ENCODE measurements around the gene ADRA1B. TPM values are rescaled to one million over a fixed set of nuclear protein-coding genes. Genes with fewer than 3 reads are reported as not detected.
"Not testable (repeated sequence)": the region's sequence is repeated elsewhere in the genome, so short reads cannot be mapped to it uniquely, and the experiment has no call there.

ADRA1B gene
- total and polyA plus RNA-seq, 9 donors = 0.87 to 9.1 (median 3.5) TPM

GRCh38 chr5:159962214-159962613 is 45.9 kb downstream of the ADRA1B start:
- H3K9me3 ChIP-seq = no peaks in the 10 kb centered on the region
- no peak overlapping the region for H3K27ac ChIP-seq
- DNase-seq = no peak
- intact Hi-C loops (cut with DNase I) = no loop called here
- WGBS, 3 donors = 71 to 93% (median 93%) methylated on average over 4 of the region's 4 CpGs
- no peaks in the 10 kb centered on the region for H3K36me3 ChIP-seq
- H3K27me3 ChIP-seq = no peaks in the 10 kb centered on the region
- H3K4me1 ChIP-seq (ENCODE audit: insufficient read depth) = no peaks in the 10 kb centered on the region
- no peak overlapping the region for H3K4me3 ChIP-seq
- TF ChIP-seq EP300 (IDR thresholded peaks at IDR 0.05) = no peak
- TF ChIP-seq CTCF (IDR thresholded peaks at IDR 0.05) = no peak
- TF ChIP-seq POLR2A (IDR thresholded peaks at IDR 0.05) = no peak

DNA sequence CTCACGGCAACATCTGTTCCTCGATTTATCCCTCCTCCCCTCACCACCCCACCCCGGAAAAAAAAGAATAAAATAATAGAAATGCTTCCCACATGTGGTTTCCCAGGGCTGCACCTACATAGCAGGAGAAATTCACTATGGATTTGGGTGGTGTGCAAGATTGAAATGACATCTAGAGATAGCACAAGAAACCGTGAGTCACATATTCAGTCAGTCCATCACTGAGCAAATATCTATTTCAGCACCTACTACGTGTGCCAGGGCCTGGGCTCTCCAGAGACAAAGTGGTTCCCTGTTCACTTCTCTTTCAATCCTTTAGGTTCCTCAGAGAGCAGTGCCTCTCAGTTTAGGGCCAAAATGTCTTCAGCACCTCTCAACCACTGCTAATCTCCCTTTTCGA is 47.7 kb downstream of the ADRA1B start:
- Histone ChIP-seq H3K9me3 (no peaks in the 10 kb centered on the region), H3K4me3 (no peak overlapping the region), H3K27ac (no peak overlapping the region), H3K27me3 (no peaks in the 10 kb centered on the region), H3K36me3 (no peaks in the 10 kb centered on the region), H3K4me1 (ENCODE audit: insufficient read depth) (no peaks in the 10 kb centered on the region)
- intact Hi-C loops (cut with DNase I) = no loop called here
- TF ChIP-seq EP300 (IDR thresholded peaks at IDR 0.05) = no peak
- TF ChIP-seq POLR2A (IDR thresholded peaks at IDR 0.05) = no peak
- no peak for TF ChIP-seq CTCF (IDR thresholded peaks at IDR 0.05)
- no peak for DNase-seq
- WGBS, 3 donors = 84 to 91% (median 86%) methylated on average over 6 of the region's 6 CpGs

GRCh38 chr5:159965031-159965837 is 49.0 kb downstream of the ADRA1B start:
- no peaks in the 10 kb centered on the region for H3K27me3 ChIP-seq
- peak in 1 of 3 donors; percentile 30 for TF ChIP-seq CTCF (IDR thresholded peaks at IDR 0.05)
- TF ChIP-seq POLR2A (IDR thresholded peaks at IDR 0.05) = no peak
- peak; percentile 40 to 67 (median 48) for DNase-seq
- intact Hi-C loops (cut with DNase I) = no loop called here
- 27 to 47% (median 37%) methylated on average over 12 of the region's 12 CpGs for WGBS, 3 donors
- H3K36me3 ChIP-seq = no peaks in the 10 kb centered on the region
- no peak overlapping the region for H3K27ac ChIP-seq
- no peak overlapping the region for H3K4me3 ChIP-seq
- H3K9me3 ChIP-seq = no peaks in the 10 kb centered on the region
- no peaks in the 10 kb centered on the region for H3K4me1 ChIP-seq (ENCODE audit: insufficient read depth)

DNA sequence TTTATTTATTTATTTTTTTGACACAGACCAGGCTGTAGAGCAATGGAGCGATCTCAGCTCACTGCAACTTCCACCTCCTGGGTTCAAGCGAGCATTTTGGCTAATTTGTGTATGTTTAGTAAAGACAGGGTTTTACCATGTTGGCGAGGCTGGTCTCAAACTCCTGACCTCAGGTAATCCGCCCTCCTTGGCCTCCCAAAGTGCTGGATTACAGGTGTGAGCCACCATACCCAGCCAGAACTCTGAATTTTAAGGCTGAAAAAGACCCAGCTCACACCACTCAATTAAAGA is 49.5 kb downstream of the ADRA1B start:
- H3K4me3 ChIP-seq; DNase-seq; intact Hi-C loops (cut with DNase I); H3K27me3 ChIP-seq; H3K36me3 ChIP-seq; H3K9me3 ChIP-seq; H3K4me1 ChIP-seq (ENCODE audit: insufficient read depth); H3K27ac ChIP-seq: not testable (repeated sequence)
- 64 to 79% (median 72%) methylated on average over 4 of the region's 4 CpGs for WGBS, 3 donors

GRCh38 chr5:159969966-159970365 is 53.7 kb downstream of the ADRA1B start:
- peaks cover 2% of the 10 kb centered on the region for H3K4me1 ChIP-seq (ENCODE audit: insufficient read depth)
- TF ChIP-seq CTCF (IDR thresholded peaks at IDR 0.05) = no peak
- TF ChIP-seq POLR2A (IDR thresholded peaks at IDR 0.05) = no peak
- no peak for TF ChIP-seq EP300 (IDR thresholded peaks at IDR 0.05)
- H3K36me3 ChIP-seq = no peaks in the 10 kb centered on the region
- no peaks in the 10 kb centered on the region for H3K27me3 ChIP-seq
- no peak overlapping the region for H3K27ac ChIP-seq
- DNase-seq = no peak
- intact Hi-C loops (cut with DNase I) = no loop called here
- H3K4me3 ChIP-seq = no peak overlapping the region
- no peaks in the 10 kb centered on the region for H3K9me3 ChIP-seq

All from ovary (tissue), 9 donors.